Activated naive CD4-positive, alpha-beta T cell treated with anti-CD3 and anti-CD28 coated beads, Interleukin-2, amount 10 ng/mL, durations not matched to agents 7 days and 5 days (primary cell): ENCODE data around the gene WWTR1.

Source experiments
- CTCF ChIA-PET: fragments of 350-600 bp; sonication (Branson Sonifier 250); formaldehyde crosslinking; loops from one replicate; lab custom pipeline; 2021; ENCODE audit warnings: antibody characterized with exemption; lab: Charles Lee
- DNase-seq: peaks from one replicate; pipeline ENCODE4 v3.0.0-alpha.2; 2020
- H3K27ac Mint-ChIP-seq: one replicate; pipeline ENCODE4 v1.8.0; 2021; ENCODE audit warnings: mild to moderate bottlenecking, moderate library complexity, mixed read lengths
- H3K27me3 Mint-ChIP-seq: one replicate; pipeline ENCODE4 v1.8.0; 2021; ENCODE audit warnings: mild to moderate bottlenecking, mixed read lengths
- H3K36me3 Mint-ChIP-seq: one replicate; pipeline ENCODE4 v1.8.0; 2021; ENCODE audit warnings: mixed read lengths
- H3K4me1 Mint-ChIP-seq: one replicate; pipeline ENCODE4 v1.8.0; 2021; ENCODE audit warnings: mixed read lengths
- H3K4me3 Mint-ChIP-seq: one replicate; pipeline ENCODE4 v1.8.0; 2021; ENCODE audit warnings: mild to moderate bottlenecking, moderate library complexity, mixed read lengths
- H3K9me3 Mint-ChIP-seq: one replicate; pipeline ENCODE4 v1.8.0; 2021; ENCODE audit warnings: mixed read lengths

Gene WWTR1

GRCh38 chr3:149523512-149524299 is 134.1 kb downstream of the WWTR1 start:
- H3K4me1 Mint-ChIP-seq: no peaks in the 10 kb centered on the region
- peaks cover 5% of the 10 kb centered on the region for H3K27me3 Mint-ChIP-seq
- H3K36me3 Mint-ChIP-seq: no peaks in the 10 kb centered on the region
- CTCF ChIA-PET: interaction anchor here (0.6 to 1.0 kb wide), 2 partner anchors 45 to 96 kb away, joined by 3 to 4 read pairs; no protein-coding TSS in a partner anchor
- no peaks in the 10 kb centered on the region for H3K9me3 Mint-ChIP-seq
- H3K27ac Mint-ChIP-seq: no peak overlapping the region
- DNase-seq: no peak
- no peak overlapping the region for H3K4me3 Mint-ChIP-seq

- H3K27me3 Mint-ChIP-seq: peaks cover 4% of the 10 kb centered on the region
- H3K27ac Mint-ChIP-seq: no peak overlapping the region
- CTCF ChIA-PET: no interaction called here
- no peaks in the 10 kb centered on the region for H3K4me1 Mint-ChIP-seq
- DNase-seq: no peak
- no peaks in the 10 kb centered on the region for H3K9me3 Mint-ChIP-seq
- no peak overlapping the region for H3K4me3 Mint-ChIP-seq
- no peaks in the 10 kb centered on the region for H3K36me3 Mint-ChIP-seq
Measured at GRCh38 chr3:149519912-149520311, 137.9 kb downstream of the WWTR1 start.

- peaks cover 9% of the 10 kb centered on the region for H3K27me3 Mint-ChIP-seq
Measured at GRCh38 chr3:149516920-149517319, 140.9 kb downstream of the WWTR1 start.

GRCh38 chr3:149515249-149515648 is 142.6 kb downstream of the WWTR1 start:
- Mint-ChIP-seq H3K4me3 (no peak overlapping the region), H3K9me3 (no peaks in the 10 kb centered on the region), H3K27me3 (peaks cover 14% of the 10 kb centered on the region), H3K36me3 (no peaks in the 10 kb centered on the region), H3K27ac (no peak overlapping the region), H3K4me1 (no peaks in the 10 kb centered on the region)
- DNase-seq: no peak
- CTCF ChIA-PET: interaction anchor here (1.6 to 1.9 kb wide), 2 partner anchors 53 to 256 kb away, joined by 4 to 6 read pairs; no protein-coding TSS in a partner anchor

More at GRCh38 chr3:149516920-149517319, 140.9 kb downstream of the WWTR1 start:
- CTCF ChIA-PET: no interaction called here
- no peak overlapping the region for H3K4me3 Mint-ChIP-seq
- H3K4me1 Mint-ChIP-seq: no peaks in the 10 kb centered on the region
- H3K9me3 Mint-ChIP-seq: no peaks in the 10 kb centered on the region
- H3K27ac Mint-ChIP-seq: no peak overlapping the region
- DNase-seq: no peak
- no peaks in the 10 kb centered on the region for H3K36me3 Mint-ChIP-seq

DNA sequence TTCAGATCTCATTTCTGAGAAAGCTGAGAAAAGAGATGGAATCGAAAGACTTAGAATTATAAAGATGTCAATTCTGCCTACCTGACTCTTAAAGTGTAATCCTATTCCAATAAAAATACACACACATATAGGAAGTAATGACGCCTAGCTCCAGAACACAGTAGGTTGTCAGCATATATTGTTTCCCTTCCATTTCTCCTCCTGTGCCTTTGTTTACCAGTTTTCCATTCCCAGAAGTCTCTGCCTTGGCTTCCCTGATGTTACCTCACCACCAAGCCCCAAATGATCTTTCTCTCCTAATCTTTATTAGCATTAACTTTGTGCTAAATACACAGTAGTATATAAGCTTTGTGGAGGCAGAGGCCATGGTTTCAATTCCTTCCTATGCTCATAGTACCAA is 143.4 kb downstream of the WWTR1 start:
- no peaks in the 10 kb centered on the region for H3K36me3 Mint-ChIP-seq
- DNase-seq: no peak
- no peak overlapping the region for H3K27ac Mint-ChIP-seq
- H3K9me3 Mint-ChIP-seq: no peaks in the 10 kb centered on the region
- H3K4me1 Mint-ChIP-seq: no peaks in the 10 kb centered on the region
- no peak overlapping the region for H3K4me3 Mint-ChIP-seq
- CTCF ChIA-PET: interaction anchor here (0.5 to 1.9 kb wide), 4 partner anchors 54 to 257 kb away, joined by 3 to 6 read pairs (median 5); no protein-coding TSS in a partner anchor
- peaks cover 20% of the 10 kb centered on the region for H3K27me3 Mint-ChIP-seq

DNA sequence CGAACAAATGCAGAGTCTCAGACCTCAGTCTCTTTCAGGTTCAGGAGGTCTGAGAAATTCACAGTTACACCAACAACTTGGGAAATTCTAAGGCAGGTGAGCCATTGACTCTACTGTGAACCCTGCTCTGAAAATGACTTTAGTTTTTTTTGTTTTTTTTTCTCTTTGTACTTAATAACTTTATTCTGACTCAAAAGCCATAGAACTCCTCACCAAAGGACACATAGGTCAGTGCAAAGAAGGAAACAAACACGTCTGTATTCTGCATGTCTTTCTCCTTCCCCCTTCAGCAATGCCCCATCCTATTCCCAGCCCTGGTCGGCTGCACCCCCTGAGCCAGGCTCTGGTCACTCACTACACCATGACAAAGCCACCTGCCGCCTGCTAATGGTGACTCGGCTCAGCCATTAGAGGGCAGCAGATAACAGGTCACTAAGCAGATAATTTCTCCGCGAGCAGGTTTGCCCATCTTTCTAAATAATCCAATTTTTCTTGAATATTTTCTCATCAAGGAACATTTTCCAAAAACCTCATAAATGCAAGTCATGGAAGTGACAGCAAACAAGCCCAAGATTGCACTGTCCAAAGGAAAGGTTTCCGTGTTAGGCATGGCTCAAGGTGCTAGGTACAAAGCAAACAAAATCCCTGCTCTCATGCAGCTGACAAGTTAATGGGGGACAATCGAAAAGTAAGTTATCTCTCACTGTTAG is 145.6 kb downstream of the WWTR1 start:
- CTCF ChIA-PET: interaction anchor here (0.6 to 2.0 kb wide), 7 partner anchors 15 to 296 kb away, joined by 3 to 12 read pairs (median 4); no protein-coding TSS in a partner anchor
- H3K27ac Mint-ChIP-seq: no peak overlapping the region
- DNase-seq: peak; percentile 39

DNA sequence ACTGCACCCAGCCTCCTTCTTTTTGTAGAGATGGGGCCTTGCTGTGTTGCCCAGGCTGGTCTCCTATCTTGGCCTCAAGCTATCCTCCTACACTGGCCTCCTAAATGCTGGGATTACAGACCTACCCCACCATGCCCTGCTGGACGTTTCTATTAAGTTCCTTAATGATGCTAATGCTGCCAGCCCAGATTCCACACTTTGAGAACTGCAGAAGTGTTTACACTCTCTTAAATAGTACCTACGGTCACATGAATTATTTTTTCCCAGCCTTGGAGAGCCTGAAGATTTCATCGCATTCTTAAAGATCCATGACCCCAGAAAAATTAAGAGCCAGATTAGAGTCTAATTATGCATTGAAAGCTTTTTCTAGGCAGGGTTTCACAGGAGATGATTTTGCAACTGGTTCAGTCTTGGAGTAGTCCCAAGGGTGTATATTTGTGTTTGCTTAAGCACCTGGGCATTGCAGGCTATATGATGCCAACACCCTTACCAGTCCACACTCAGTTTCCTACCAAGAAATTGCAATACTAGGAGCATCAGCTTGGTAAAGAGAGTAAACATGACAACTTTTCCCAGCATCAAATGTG is 146.7 kb downstream of the WWTR1 start:
- H3K4me1 Mint-ChIP-seq: no peaks in the 10 kb centered on the region
- H3K36me3 Mint-ChIP-seq: no peaks in the 10 kb centered on the region
- H3K27ac Mint-ChIP-seq: no peak overlapping the region
- no peak overlapping the region for H3K4me3 Mint-ChIP-seq
- CTCF ChIA-PET: interaction anchor here (0.6 to 2.0 kb wide), 3 partner anchors 16 to 260 kb away, joined by 3 to 12 read pairs (median 4); no protein-coding TSS in a partner anchor
- no peak for DNase-seq
- peaks cover 33% of the 10 kb centered on the region for H3K27me3 Mint-ChIP-seq
- no peaks in the 10 kb centered on the region for H3K9me3 Mint-ChIP-seq

More for the DNA sequence above, 145.6 kb downstream of the WWTR1 start:
- Mint-ChIP-seq H3K9me3 (no peaks in the 10 kb centered on the region), H3K36me3 (no peaks in the 10 kb centered on the region), H3K4me3 (no peak overlapping the region), H3K27me3 (peaks cover 28% of the 10 kb centered on the region), H3K4me1 (no peaks in the 10 kb centered on the region)

DNA sequence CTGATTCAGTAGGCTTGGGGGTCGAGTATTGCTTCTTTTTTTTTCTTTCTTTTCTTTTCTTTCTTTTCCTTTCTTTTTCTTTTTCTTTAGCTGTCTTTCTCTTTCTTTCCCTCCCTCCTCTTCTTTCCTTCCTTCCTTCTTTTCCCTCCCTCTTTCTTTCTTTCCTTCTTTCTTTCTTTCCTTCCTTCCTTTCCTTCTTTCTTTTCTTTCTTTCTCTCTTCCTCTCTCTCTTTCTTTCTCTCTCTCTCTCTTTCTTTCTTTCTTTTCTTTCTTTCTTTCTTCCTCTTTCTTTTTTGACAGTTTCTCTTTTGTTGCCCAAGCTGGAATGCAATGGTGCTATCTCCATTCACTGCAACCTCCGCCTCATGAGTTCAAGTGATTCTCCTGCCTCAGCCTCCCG is 147.3 kb downstream of the WWTR1 start:
- CTCF ChIA-PET: interaction anchor here (0.6 to 1.3 kb wide), 2 partner anchors 16 to 30 kb away, joined by 3 to 4 read pairs; no protein-coding TSS in a partner anchor
- Mint-ChIP-seq H3K4me3 (no peak overlapping the region), H3K27me3 (peaks cover 33% of the 10 kb centered on the region), H3K9me3 (no peaks in the 10 kb centered on the region), H3K4me1 (no peaks in the 10 kb centered on the region), H3K27ac (no peak overlapping the region), H3K36me3 (no peaks in the 10 kb centered on the region)
- DNase-seq: no peak

GRCh38 chr3:149509526-149509925 is 148.3 kb downstream of the WWTR1 start:
- peaks cover 33% of the 10 kb centered on the region for H3K27me3 Mint-ChIP-seq

DNA sequence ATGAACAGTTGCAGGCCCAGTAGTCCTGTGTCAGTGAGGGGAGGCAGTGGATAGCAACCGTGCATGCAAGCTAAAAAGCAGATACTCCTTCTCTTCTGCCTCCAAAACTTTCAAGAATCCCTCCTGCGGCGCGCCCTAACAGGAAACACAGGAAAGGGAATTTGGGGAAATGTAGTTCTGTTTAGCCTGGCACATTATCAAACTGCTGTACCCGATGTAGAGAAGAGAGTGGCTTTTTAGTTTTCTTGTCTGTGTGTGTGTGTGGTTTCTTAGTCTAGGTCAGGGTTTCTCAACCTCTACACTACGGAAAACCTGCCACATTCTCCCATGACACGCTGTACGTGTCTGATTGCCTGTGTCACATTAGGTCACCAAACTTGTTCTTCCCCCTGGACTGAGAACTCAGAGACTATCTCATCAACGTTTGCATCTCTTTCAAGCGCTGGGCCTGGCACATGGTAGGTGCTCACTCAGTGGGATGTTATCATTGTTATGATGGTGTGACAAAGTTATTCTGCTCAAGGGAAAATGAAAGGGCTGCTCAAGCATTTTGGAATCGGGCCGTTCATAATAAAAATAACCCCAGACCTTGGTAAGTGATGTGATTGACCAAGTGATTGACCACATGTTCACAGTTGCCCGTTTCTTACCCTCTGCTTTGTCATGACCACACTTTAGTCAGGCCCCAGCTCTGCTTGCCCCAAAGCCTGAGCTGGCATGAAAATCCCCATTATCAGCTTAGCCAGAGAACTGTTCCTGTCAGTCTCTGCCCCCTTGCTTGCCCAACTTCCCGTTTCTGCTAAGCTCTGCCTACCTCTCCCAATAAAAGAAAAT is 150.1 kb downstream of the WWTR1 start:
- no peak for DNase-seq
- Mint-ChIP-seq H3K36me3 (no peaks in the 10 kb centered on the region), H3K9me3 (no peaks in the 10 kb centered on the region), H3K27me3 (peaks cover 37% of the 10 kb centered on the region), H3K4me3 (no peak overlapping the region), H3K4me1 (no peaks in the 10 kb centered on the region), H3K27ac (no peak overlapping the region)
- CTCF ChIA-PET: interaction anchor here (1.0 kb wide), 1 partner anchor 301 kb away, joined by 3 read pairs; no protein-coding TSS in a partner anchor

More at GRCh38 chr3:149509526-149509925, 148.3 kb downstream of the WWTR1 start:
- DNase-seq: no peak
- H3K4me1 Mint-ChIP-seq: no peaks in the 10 kb centered on the region
- no peak overlapping the region for H3K27ac Mint-ChIP-seq
- no peak overlapping the region for H3K4me3 Mint-ChIP-seq
- no peaks in the 10 kb centered on the region for H3K9me3 Mint-ChIP-seq
- H3K36me3 Mint-ChIP-seq: no peaks in the 10 kb centered on the region
- CTCF ChIA-PET: no interaction called here

GRCh38 chr3:149506965-149507364 is 150.9 kb downstream of the WWTR1 start:
- H3K27me3 Mint-ChIP-seq: peaks cover 32% of the 10 kb centered on the region
- CTCF ChIA-PET: no interaction called here
- H3K4me3 Mint-ChIP-seq: no peak overlapping the region

GRCh38 chr3:149506540-149506939 is 151.3 kb downstream of the WWTR1 start:
- Mint-ChIP-seq H3K27ac (no peak overlapping the region), H3K9me3 (no peaks in the 10 kb centered on the region), H3K4me3 (no peak overlapping the region), H3K36me3 (no peaks in the 10 kb centered on the region), H3K27me3 (peaks cover 32% of the 10 kb centered on the region), H3K4me1 (no peaks in the 10 kb centered on the region)
- CTCF ChIA-PET: no interaction called here
- DNase-seq: no peak

More at GRCh38 chr3:149506965-149507364, 150.9 kb downstream of the WWTR1 start:
- no peaks in the 10 kb centered on the region for H3K4me1 Mint-ChIP-seq
- H3K36me3 Mint-ChIP-seq: no peaks in the 10 kb centered on the region
- no peak overlapping the region for H3K27ac Mint-ChIP-seq
- DNase-seq: no peak
- H3K9me3 Mint-ChIP-seq: no peaks in the 10 kb centered on the region

- no peak overlapping the region for H3K4me3 Mint-ChIP-seq
Measured at GRCh38 chr3:149502438-149502837, 155.4 kb downstream of the WWTR1 start.

More at GRCh38 chr3:149502438-149502837, 155.4 kb downstream of the WWTR1 start:
- H3K4me1 Mint-ChIP-seq: no peaks in the 10 kb centered on the region
- H3K36me3 Mint-ChIP-seq: no peaks in the 10 kb centered on the region
- no peak overlapping the region for H3K27ac Mint-ChIP-seq
- H3K9me3 Mint-ChIP-seq: no peaks in the 10 kb centered on the region
- CTCF ChIA-PET: interaction anchor here (1.1 kb wide), 1 partner anchor 10 kb away, joined by 3 read pairs; no protein-coding TSS in a partner anchor
- H3K27me3 Mint-ChIP-seq: peaks cover 25% of the 10 kb centered on the region
- DNase-seq: no peak
